HFF-Myc (cell line): Measurements from ENCODE around the gene TMCO4.

Experiments
- DNase-seq: peaks from one replicate; pipeline ENCODE4 v3.0.0-alpha.2; 2011; ENCODE audit warnings: low read depth; ENCODE audit errors: extremely low read depth
- H3K4me3 ChIP-seq: replicated peaks from 2 replicates; pipeline ENCODE4 v1.5.1; 2011; ENCODE audit warnings: low read depth, mild to moderate bottlenecking, control low read depth, low read length
- TF ChIP-seq, protein P1 (sequence below): IDR thresholded peaks from 2 replicates; pipeline ENCODE4 v1.5.1; 2012; ENCODE audit warnings: mild to moderate bottlenecking, low read depth, low read length, control low read depth; ENCODE audit errors: missing control alignments

TMCO4 gene

GRCh38 chr1:19654886-19655717, 144.6 kb downstream of the TMCO4 start:
- no peak overlapping the region for H3K4me3 ChIP-seq
- TF ChIP-seq, protein P1, sequence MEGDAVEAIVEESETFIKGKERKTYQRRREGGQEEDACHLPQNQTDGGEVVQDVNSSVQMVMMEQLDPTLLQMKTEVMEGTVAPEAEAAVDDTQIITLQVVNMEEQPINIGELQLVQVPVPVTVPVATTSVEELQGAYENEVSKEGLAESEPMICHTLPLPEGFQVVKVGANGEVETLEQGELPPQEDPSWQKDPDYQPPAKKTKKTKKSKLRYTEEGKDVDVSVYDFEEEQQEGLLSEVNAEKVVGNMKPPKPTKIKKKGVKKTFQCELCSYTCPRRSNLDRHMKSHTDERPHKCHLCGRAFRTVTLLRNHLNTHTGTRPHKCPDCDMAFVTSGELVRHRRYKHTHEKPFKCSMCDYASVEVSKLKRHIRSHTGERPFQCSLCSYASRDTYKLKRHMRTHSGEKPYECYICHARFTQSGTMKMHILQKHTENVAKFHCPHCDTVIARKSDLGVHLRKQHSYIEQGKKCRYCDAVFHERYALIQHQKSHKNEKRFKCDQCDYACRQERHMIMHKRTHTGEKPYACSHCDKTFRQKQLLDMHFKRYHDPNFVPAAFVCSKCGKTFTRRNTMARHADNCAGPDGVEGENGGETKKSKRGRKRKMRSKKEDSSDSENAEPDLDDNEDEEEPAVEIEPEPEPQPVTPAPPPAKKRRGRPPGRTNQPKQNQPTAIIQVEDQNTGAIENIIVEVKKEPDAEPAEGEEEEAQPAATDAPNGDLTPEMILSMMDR = no peak
- no peak for DNase-seq

DNA sequence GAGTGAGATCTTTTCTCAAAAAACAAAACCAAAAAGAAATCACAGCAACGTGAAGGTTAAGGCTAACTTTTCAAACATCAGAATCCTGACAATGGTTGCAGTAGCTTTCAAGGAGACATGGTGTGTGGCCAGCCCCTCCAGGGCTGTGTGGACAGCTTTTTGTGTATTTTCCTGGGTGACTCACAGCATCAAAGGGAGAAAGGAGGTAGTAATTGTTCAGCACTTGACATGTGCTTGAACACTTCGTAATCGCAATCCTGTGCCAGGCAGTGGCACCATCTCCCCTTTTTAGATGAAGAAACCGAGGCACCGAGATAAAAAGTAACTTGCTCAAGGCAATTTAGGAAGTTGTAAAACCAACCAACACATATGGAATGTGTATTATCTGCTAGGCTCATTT, 145.3 kb downstream of the TMCO4 start:
- no peak for DNase-seq
- H3K4me3 ChIP-seq = no peak overlapping the region
- TF ChIP-seq, protein P1 = no peak

DNA sequence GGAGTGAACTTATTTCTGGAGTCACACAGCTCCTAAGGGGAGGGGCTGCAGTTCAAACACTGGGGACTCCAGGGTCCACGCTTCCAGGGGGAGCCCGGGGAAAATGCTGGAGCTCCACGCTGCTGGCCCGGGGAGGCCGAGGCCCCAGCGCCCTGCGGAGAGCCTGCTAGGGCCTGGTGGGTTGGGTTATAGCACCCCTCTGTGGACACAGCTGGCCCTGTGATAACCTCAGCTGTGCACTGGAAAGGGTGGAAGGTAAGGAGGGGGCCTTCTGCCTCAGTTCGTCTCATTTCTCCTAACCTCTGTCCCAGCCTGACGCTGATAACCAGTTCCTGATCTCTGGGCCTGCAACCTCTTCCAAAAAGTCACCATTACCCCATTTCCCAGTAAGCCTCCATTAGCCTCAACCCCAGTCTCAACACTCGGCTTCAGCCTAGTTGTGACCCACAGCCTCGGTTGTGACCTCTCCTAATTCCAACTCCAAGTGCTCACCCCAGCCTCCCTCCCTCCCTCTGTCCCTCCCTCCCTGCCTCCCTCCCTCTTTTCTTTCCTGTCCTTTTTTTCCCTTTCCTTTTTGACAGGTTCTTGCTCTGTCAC, 148.5 kb downstream of the TMCO4 start:
- TF ChIP-seq, protein P1 = peak; percentile 65
- no peak for DNase-seq

DNA sequence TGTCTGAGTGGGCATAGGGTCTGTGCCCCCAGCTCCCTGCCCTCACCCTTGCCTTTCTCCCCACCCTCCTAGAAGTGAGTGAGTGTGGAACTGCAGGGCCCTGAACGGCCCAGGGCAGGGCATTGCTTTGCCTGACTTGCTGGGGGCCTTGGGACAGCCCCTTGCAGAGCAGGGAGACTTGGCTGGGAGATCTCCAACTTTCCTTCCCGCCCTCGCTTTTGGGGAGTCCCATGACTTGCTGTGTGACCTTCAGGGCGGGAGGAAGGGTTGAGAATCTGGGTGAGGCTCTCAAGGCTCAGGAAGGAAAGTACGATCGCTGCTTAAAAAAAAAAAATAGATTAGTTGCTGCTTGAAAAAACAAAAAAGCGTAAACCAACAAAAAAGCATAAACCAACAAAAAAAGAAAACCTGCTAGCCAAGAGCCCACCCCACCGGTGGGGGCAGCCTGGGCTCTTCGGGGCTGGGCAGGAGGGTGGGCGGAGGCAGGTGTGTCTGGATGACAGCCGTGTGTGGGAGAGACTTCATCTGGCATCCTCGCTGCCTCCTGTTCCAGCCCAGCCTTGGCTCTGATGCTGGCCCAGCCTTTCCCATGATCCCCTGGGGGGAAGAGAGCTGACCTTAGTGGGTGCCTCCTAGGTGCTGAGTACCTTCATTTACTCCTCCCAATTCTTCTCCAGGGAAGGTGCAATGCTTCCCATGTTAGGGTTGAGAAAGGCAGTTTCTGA, 149.1 kb downstream of the TMCO4 start:
- no peak for DNase-seq
- H3K4me3 ChIP-seq = no peak overlapping the region
- TF ChIP-seq, protein P1 = no peak

More for the DNA sequence above, 148.5 kb downstream of the TMCO4 start:
- no peak overlapping the region for H3K4me3 ChIP-seq

DNA sequence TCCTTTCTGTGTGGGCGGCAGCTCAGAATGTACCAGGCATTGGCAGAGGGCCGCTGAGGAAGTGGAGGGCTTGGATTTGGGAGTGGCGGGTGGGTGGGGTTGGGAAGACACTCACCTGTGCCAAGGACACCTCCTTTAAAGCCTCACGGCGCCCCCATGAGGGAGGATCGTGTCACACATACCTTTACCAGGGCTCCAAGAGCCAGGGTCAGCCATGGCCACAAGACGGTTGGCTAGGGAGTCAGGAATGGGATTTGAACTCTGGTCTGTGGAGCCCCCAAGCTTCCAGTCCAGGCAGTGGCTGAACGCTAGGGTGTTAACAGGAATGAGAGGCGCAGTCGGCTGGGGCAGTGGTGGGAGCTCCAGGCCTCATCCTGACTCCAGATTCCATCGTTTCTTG, 151.0 kb downstream of the TMCO4 start:
- no peak for DNase-seq
- TF ChIP-seq, protein P1 = peak; percentile 29
- no peak overlapping the region for H3K4me3 ChIP-seq

- TF ChIP-seq, protein P1 = no peak
- DNase-seq = no peak
- no peak overlapping the region; the same call in 1 of the 2 replicates for H3K4me3 ChIP-seq
Observed at GRCh38 chr1:19648239-19648638, 151.5 kb downstream of the TMCO4 start.
